Germinal center (tissue), 1 donor: Measurements from ENCODE around the gene PIGT.

Experiments used
- DNase-seq: peaks from one replicate; pipeline ENCODE4 v3.0.0; 2012; ENCODE audit warnings: mixed read lengths, low spot score

PIGT gene

DNA sequence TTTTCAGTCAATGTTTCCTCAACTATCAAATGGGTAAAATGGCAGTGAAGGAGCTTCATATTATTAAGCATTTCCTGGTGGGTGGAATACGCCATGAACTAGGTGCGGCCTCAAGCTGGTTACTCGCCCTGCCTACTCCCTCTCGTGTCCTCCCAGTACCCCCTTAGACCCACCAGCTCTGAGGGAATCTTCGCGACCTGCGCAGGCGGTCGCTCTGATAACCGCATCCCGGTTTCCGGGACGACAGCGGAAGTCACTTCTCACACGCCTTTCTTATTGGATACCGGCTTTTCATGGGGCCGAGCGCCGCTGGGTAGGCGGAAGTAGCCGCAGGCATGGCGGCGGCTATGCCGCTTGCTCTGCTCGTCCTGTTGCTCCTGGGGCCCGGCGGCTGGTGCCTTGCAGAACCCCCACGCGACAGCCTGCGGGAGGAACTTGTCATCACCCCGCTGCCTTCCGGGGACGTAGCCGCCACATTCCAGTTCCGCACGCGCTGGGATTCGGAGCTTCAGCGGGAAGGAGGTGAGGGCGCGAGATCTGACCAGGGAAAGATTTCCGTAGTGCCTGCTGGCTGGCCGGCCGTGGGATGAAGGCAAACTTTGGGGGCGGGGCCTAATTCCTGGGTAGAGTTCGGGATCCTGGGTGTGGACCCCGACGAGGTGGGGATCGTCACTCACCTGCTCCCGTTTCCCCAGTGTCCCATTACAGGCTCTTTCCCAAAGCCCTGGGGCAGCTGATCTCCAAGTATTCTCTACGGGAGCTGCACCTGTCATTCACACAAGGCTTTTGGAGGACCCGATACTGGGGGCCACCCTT, at the start of gene PIGT:
TSS of gene PIGT (plus strand) at position 320 of the 816 bp plus-strand sequence. CDS start at position 336, 16 bp downstream.
- DNase-seq, result peak; percentile 83

DNA sequence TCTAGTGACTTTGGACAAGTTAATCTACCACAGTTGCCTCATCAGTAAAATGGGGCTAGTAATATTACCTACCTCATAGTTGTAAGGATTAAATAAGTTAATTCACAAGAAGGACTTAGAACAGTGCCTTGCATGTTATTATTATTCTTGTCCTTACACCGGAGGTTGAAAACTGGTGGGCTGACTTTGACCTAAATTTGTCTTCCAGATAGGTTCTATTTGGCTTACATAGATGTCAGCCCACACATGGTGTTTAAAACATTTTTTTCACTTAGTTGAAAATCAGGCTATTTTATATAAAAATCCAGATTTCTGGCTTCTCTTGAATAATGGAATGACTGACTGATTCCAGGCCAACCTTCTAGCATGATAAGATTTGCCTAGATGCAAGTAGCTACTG, 49.7 kb upstream of the PIGT start:
- no peak for DNase-seq

DNA sequence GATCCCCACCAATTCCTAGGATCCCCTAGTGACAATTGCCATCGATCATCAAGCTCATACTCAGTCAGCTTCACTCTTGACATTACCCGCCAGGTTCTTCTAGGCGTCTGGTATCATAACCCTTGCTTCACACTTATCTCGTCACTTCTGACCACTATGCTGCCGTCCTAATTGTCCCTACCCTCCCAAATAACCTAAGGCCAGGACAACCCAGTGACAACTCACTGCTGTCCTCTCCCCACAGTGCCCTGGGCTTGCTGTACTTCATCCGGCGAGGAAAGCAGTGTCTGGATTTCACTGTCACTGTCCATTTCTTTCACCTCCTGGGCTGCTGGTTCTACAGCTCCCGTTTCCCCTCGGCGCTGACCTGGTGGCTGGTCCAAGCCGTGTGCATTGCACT, 49.3 kb upstream of the PIGT start:
- DNase-seq, result no peak

DNA sequence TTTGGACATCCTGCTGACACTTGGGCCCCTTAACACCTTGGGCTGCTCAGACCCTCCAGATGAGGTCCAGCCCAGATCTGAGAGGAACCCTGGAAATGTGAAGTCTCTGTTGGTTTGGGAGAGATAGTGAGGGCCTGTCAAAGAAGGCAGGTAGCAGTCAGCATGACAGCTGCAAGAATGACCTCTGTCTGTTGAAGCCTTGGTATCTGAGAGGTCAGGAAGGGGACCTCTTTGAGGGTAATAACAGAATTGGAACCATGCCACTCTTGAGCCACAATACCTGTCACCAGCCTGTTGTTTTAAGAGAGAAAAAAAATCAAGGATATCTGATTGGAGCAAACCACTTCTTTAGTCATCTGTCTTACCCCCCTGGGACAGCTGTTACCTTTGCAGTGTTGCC, 48.8 kb upstream of the PIGT start:
- no peak for DNase-seq

- DNase-seq, result peak; percentile 85
Observed at GRCh38 chr20:45368221-45368980, 47.5 kb upstream of the PIGT start.

GRCh38 chr20:45370571-45371160, 45.3 kb upstream of the PIGT start:
- no peak for DNase-seq

GRCh38 chr20:45372241-45372640, 43.7 kb upstream of the PIGT start:
- DNase-seq, result no peak

- no peak for DNase-seq
Observed at GRCh38 chr20:45372646-45373352, 43.1 kb upstream of the PIGT start.

- peak; percentile 83 for DNase-seq
Observed at GRCh38 chr20:45373353-45374100, 42.4 kb upstream of the PIGT start.

- DNase-seq, result no peak
Observed at GRCh38 chr20:45374101-45374467, 41.9 kb upstream of the PIGT start.

GRCh38 chr20:45374966-45375365, 41.0 kb upstream of the PIGT start:
- no peak for DNase-seq

DNA sequence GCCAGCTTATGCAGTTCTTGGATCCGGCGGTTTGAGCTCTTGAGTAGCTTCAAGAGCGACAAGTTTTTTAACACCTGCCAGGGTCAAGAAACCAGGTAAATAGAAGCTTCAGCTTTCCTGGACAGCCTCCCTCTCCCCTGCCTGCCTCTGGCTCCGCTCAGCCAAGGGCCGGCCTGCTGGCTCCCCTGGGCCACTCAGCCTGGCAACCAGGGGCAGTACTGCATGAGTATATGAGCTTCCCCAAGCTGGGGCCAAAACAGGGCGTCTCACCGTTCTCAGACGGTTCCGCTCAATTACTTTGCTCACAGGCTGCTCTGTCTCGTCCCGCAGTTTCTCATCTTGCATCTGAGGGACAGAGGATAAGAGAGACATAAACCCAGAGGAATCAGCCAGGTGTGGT, 38.7 kb upstream of the PIGT start:
- DNase-seq, result no peak

- no peak for DNase-seq
Observed at GRCh38 chr20:45378191-45378590, 37.8 kb upstream of the PIGT start, which contains the start of gene TP53TG5. TSS of gene TP53TG5 (minus strand) at chr20:45378325. CDS start at chr20:45378236, 89 bp downstream.

GRCh38 chr20:45387274-45387673, 28.7 kb upstream of the PIGT start:
- DNase-seq, result no peak

- DNase-seq, result no peak
Observed at GRCh38 chr20:45390931-45391330, 25.0 kb upstream of the PIGT start.

GRCh38 chr20:45391559-45391958, 24.4 kb upstream of the PIGT start:
- no peak for DNase-seq

DNA sequence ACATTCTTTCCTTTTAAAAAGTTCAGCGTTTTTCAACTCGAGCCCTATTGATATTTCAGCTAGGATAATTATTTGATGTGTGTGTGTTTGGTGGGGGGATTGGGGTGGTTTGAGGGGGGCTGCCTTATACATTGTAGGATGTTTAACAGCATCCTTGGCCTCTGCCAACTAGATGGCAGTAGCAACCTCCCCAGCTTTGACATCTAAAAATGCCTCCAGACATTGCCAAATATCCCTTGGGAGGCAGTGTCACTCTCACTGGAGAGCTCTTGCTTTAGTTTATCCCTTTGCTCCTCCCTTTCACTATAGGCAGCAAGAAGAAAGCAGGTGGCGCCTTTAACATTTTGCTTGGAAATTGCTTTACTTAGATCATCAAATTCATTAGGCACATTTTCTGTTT, 23.2 kb upstream of the PIGT start:
- no peak for DNase-seq

- no peak for DNase-seq
Observed at GRCh38 chr20:45394221-45395113, 21.5 kb upstream of the PIGT start.

- DNase-seq, result no peak
Observed at GRCh38 chr20:45395114-45395415, 20.9 kb upstream of the PIGT start.

DNA sequence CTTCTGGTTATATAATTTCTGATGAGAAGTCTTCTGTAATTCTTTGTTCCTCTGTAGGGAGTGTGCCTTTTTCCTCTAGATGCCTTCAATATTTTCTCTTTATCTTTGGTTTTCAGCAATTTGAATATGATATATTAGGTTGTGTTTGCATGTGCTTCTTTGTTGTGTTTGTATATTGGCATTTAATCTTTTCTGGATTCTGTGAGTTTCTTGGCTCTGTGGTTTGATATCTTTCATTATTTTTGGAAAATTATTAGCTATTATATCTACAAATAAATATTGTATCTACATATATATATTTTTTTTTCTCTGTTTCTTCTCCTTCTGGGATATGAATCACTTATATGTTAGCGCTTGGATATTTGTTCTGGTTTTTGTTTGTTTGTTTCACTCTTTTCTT, 16.9 kb upstream of the PIGT start:
- no peak for DNase-seq
